H1 (cell line): ENCODE results near the gene HTN3.

Source experiments
- ATF2 ChIP-seq: IDR thresholded peaks from 2 replicates; pipeline ENCODE4 v1.6.1; 2012; ENCODE audit warnings: low read length, inconsistent platforms
- BCL11A ChIP-seq, 2 experiments: IDR thresholded peaks; one replicate each; pipeline ENCODE4 v1.6.1; 2011; ENCODE audit warnings: low read depth in 2 of 2, low read length in 2 of 2, mild to moderate bottlenecking in 2 of 2
- CEBPB ChIP-seq: IDR thresholded peaks from 2 replicates; pipeline ENCODE4 v1.6.1; 2012; ENCODE audit warnings: low read depth, low read length
- CTCF ChIP-seq, 3 experiments: IDR thresholded peaks; 1 replicate in 2 of 3; 2 replicates in 1 of 3; pipeline versions ENCODE4 v1.5.1 to v1.6.1; 2011; ENCODE audit warnings: low read length in 3 of 3, mild to moderate bottlenecking in 3 of 3, inconsistent platforms in 2 of 3, low read depth in 1 of 3, moderate library complexity in 1 of 3; ENCODE audit not compliant: insufficient read depth in 1 of 3; ENCODE audit errors: control extremely low read depth in 1 of 3
- JUN ChIP-seq: IDR thresholded peaks from 2 replicates; pipeline ENCODE4 v1.6.1; 2011; ENCODE audit warnings: low read depth, mild to moderate bottlenecking, improper control_type of control experiment, low read length
- MAX ChIP-seq: IDR thresholded peaks from 2 replicates; pipeline ENCODE4 v1.6.1; 2012; ENCODE audit warnings: inconsistent platforms
- POLR2AphosphoS5 ChIP-seq: IDR thresholded peaks from 2 replicates; pipeline ENCODE4 v1.6.1; 2011; ENCODE audit warnings: low read depth, low read length
- SP1 ChIP-seq: IDR thresholded peaks from 2 replicates; pipeline ENCODE4 v1.6.1; 2011; ENCODE audit warnings: low read depth, low read length
- SP2 ChIP-seq: IDR thresholded peaks from 2 replicates; pipeline ENCODE4 v1.6.1; 2012; ENCODE audit warnings: mild to moderate bottlenecking, low read length, inconsistent platforms

- TF ChIP-seq CTCF (IDR thresholded peaks at IDR 0.05; ENCODE audit: control extremely low read depth in 1 of 3, insufficient read depth in 1 of 3, low read depth in 1 of 3, low read length in 3 of 3) = no peak
- TF ChIP-seq JUN = no peak
- TF ChIP-seq ATF2 = no peak
- TF ChIP-seq MAX = no peak
- TF ChIP-seq CEBPB = no peak
- TF ChIP-seq SP2 = no peak
- TF ChIP-seq BCL11A (IDR thresholded peaks at IDR 0.05; ENCODE audit: low read depth in 2 of 2, low read length in 2 of 2) = no peak
- no peak for TF ChIP-seq POLR2AphosphoS5
- no peak for TF ChIP-seq SP1
Measured at GRCh38 chr4:69984030-69984443, 44.2 kb upstream of the HTN3 start.
